Mesothelial cell of epicardium (in vitro differentiated cells): ENCODE measurements around the gene NFILZ. TPM values are rescaled to one million over a fixed set of nuclear protein-coding genes. Genes with fewer than 3 reads are reported as not detected.

ENCODE experiments used
- DNase-seq, 2 experiments: peaks; one replicate each; pipeline ENCODE4 v3.0.0; 2021; ENCODE audit warnings: low spot score in 2 of 2; ENCODE audit not compliant: unreplicated experiment in 2 of 2
- H3K27ac Mint-ChIP-seq: 2 replicates; pipeline ENCODE4 v1.8.0; 2021; ENCODE audit warnings: mixed read lengths
- H3K27me3 Mint-ChIP-seq: 2 replicates; pipeline ENCODE4 v1.8.0; 2021; ENCODE audit warnings: low read depth, mixed read lengths
- H3K36me3 Mint-ChIP-seq: 2 replicates; pipeline ENCODE4 v1.8.0; 2021; ENCODE audit warnings: mixed read lengths
- H3K4me1 Mint-ChIP-seq: 2 replicates; pipeline ENCODE4 v1.8.0; 2021; ENCODE audit warnings: mixed read lengths
- H3K4me3 Mint-ChIP-seq: 2 replicates; pipeline ENCODE4 v1.8.0; 2021; ENCODE audit warnings: mild to moderate bottlenecking, moderate library complexity, mixed read lengths
- H3K9me3 Mint-ChIP-seq: 2 replicates; pipeline ENCODE4 v1.8.0; 2021; ENCODE audit warnings: mixed read lengths
- total RNA-seq: library from RNA; stranded (reverse); gene quantifications from 3 replicates; pipeline ENCODE4 v1.2.1, GENCODE V29; 2021
- TF ChIP-seq, protein P1 (sequence below): fragments of 200-600 bp; sonication (generic); IDR thresholded peaks from one replicate; pipeline ENCODE4 v1.5.0; 2021; ENCODE audit warnings: antibody characterized with exemption; ENCODE audit not compliant: unreplicated experiment

The NFILZ gene
- total RNA-seq, 1 donor from 2014 or later: not detected

GRCh38 chr19:8610041-8610935, 20.1 kb upstream of the NFILZ start, which contains the start of gene ADAMTS10:
Gene ADAMTS10, minus strand, starts transcription at chr19:8610715. Its CDS starts 5,005 bp downstream, at chr19:8605710.
- peaks cover 32% of the 10 kb centered on the region for H3K4me1 Mint-ChIP-seq
- no peaks in the 10 kb centered on the region for H3K27me3 Mint-ChIP-seq
- peak within 1 kb of the TSS; percentile 94 for H3K4me3 Mint-ChIP-seq

DNA sequence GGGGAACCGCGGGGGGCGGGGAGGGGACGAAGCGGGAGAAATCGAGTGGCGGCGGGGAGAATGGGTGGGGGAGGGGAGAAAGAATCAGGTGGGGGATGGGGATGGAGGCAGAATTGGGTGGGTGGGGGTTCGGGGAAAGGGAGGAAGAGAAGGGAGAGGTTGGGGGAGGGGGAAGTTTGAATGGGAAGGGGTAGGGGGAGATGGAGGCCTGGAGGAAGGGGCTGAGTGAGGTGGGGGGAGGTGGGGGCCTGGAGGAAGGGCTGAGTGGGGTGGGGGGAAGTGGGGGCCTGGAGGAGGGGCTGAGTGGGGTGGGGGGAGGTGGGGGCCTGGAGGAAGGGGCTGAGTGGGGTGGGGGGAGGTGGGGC, 19.5 kb upstream of the NFILZ start:
- Mint-ChIP-seq H3K4me1 (peaks cover 32% of the 10 kb centered on the region), H3K36me3 (peaks cover 17% of the 10 kb centered on the region), H3K9me3 (no peaks in the 10 kb centered on the region), H3K27ac (no peak overlapping the region), H3K4me3 (no peak overlapping the region), H3K27me3 (peaks cover 2% of the 10 kb centered on the region)
- DNase-seq: no peak
- TF ChIP-seq, protein P1, sequence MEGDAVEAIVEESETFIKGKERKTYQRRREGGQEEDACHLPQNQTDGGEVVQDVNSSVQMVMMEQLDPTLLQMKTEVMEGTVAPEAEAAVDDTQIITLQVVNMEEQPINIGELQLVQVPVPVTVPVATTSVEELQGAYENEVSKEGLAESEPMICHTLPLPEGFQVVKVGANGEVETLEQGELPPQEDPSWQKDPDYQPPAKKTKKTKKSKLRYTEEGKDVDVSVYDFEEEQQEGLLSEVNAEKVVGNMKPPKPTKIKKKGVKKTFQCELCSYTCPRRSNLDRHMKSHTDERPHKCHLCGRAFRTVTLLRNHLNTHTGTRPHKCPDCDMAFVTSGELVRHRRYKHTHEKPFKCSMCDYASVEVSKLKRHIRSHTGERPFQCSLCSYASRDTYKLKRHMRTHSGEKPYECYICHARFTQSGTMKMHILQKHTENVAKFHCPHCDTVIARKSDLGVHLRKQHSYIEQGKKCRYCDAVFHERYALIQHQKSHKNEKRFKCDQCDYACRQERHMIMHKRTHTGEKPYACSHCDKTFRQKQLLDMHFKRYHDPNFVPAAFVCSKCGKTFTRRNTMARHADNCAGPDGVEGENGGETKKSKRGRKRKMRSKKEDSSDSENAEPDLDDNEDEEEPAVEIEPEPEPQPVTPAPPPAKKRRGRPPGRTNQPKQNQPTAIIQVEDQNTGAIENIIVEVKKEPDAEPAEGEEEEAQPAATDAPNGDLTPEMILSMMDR: no peak

More at GRCh38 chr19:8610041-8610935, 20.1 kb upstream of the NFILZ start, which contains the start of gene ADAMTS10:
- TF ChIP-seq, protein P1: no peak
- Mint-ChIP-seq H3K9me3 (no peaks in the 10 kb centered on the region), H3K36me3 (peaks cover 22% of the 10 kb centered on the region), H3K27ac (peak within 1 kb of the TSS; percentile 93)
- peak; percentile 56 to 72 for DNase-seq

GRCh38 chr19:8611391-8611876, 19.0 kb upstream of the NFILZ start:
- Mint-ChIP-seq H3K27me3 (peaks cover 2% of the 10 kb centered on the region), H3K27ac (no peak overlapping the region), H3K36me3 (peaks cover 13% of the 10 kb centered on the region), H3K4me1 (peaks cover 32% of the 10 kb centered on the region), H3K9me3 (no peaks in the 10 kb centered on the region), H3K4me3 (peak overlapping the region; percentile 65)
- TF ChIP-seq, protein P1: no peak
- no peak for DNase-seq

GRCh38 chr19:8611877-8612806, 18.3 kb upstream of the NFILZ start:
- TF ChIP-seq, protein P1: no peak
- Mint-ChIP-seq H3K27me3 (peaks cover 4% of the 10 kb centered on the region), H3K4me1 (peaks cover 26% of the 10 kb centered on the region), H3K36me3 (peaks cover 7% of the 10 kb centered on the region), H3K27ac (peak overlapping the region; percentile 90), H3K9me3 (no peaks in the 10 kb centered on the region), H3K4me3 (peak overlapping the region; percentile 65)
- DNase-seq: no peak

GRCh38 chr19:8612807-8613171, 17.6 kb upstream of the NFILZ start:
- Mint-ChIP-seq H3K4me1 (peaks cover 23% of the 10 kb centered on the region), H3K27ac (peak overlapping the region; percentile 64), H3K27me3 (peaks cover 4% of the 10 kb centered on the region), H3K4me3 (peak overlapping the region; percentile 65), H3K9me3 (no peaks in the 10 kb centered on the region), H3K36me3 (peaks cover 4% of the 10 kb centered on the region)
- TF ChIP-seq, protein P1: no peak
- DNase-seq: no peak
